ENCODE measurements around the gene MYRIP.
"Not testable (repeated sequence)": the region's sequence is repeated elsewhere in the genome, so short reads cannot be mapped to it uniquely, and the experiment has no call there.

Gene MYRIP

DNA sequence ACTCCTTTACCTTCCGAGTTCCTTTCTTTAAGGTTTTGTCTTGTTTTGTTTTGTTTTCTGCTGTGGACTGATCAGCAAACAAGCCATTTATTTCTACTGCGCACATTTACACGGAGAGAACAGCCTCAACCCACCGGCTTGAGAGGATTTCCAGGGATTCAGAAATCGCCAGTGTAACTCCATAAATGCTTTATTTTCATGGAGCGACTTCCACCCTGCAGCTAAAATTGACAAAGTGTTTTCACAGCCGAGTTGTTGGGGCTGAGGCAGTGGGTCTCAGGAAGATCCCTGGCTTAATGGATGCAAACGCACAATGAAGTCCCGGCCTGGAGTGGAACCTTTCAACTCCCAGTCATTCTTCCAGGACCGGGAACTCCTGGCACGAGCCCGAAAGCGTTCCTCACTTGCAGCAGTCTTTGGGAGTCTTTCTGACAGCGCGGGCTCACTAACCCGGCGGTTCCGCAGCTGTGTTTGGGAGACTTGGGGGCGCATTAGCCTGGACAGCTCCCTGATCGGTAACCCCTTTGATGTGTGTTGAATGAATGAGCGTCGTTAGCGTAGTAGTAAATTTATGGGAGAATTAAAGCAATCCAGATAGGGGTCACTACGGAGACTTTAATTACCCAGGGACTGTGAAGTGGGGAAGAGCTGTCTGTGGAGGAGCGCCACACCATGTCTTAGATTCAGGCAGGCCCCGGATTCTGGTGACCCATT, 785 bp upstream of the MYRIP start:
- peak; percentile 3 for DNase-seq

DNA sequence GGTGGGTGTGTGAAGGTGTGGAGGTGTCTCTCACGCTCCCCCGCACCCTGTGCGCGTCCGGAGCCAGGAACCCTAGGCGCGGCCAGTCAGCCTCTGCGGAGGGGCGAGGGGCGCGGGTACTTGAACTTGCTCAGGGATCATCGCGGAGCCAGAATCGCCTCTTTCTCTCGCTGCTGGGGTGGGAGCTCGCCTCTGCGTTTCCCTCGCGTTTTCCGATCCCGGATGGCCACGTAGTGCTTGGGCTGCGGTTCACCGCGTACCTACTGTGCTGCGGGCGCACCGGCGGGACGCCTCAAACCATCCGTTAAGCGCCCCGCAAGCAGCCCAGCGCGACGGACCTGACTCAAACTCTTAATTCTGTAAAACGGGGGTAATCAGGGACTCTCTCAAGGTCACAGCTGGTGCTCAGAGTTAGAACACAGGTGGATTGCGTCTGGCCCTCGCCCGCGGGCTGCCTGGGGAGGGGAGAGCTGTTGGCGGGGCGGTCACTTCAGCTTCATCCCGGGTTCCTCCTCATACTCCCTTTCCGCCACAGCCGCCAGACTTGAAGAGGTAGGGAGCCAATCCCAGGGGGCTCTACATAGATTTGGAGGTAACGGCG, 686 bp downstream of the MYRIP start:
- peak; percentile 21 for DNase-seq

DNA sequence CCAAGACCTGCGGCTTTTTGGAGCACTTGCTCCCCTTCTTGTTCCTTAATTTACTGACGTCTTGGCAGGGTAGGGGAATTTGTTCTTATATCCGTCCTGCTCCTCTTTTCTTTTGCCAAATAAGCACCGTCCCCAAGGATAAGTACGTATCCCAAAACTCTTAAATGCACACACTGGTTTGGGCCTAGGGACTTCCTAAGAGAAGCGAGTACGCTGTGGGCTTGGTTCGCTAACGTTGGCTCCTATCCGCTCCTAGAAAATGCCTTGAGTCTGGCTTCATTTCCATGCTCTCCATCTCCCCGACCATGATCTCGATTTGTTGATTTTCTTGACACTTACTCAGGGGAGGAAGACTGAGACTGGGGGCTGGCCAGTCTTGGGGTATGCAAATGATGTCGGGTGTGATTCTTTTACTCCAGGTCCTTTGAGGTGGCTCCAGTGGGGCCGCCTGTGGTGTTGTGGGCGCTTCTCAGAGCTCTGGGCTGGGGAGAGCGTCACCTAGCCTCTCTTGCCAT, 1.3 kb downstream of the MYRIP start:
- DNase-seq = no peak

DNA sequence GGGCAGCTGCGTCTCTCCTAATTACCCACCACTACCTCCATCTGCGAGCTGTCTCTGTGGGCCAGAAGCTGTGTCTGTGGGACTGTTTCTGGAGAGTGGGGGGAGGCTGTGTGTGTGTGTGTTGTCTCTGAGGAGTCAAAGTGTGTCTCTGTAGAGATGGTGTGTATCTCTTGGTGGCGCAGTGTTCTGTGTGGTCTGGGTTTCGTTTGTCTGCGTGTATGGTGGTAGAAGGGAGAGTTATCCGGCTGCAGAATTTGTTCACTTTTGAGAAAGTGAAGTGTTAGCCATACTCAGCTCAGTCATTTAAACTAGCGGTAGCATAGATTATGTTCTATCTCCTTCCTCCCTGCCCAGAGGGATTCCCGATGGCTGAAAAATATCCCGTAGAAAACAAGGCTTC, 2.2 kb downstream of the MYRIP start:
- no peak for DNase-seq

DNA sequence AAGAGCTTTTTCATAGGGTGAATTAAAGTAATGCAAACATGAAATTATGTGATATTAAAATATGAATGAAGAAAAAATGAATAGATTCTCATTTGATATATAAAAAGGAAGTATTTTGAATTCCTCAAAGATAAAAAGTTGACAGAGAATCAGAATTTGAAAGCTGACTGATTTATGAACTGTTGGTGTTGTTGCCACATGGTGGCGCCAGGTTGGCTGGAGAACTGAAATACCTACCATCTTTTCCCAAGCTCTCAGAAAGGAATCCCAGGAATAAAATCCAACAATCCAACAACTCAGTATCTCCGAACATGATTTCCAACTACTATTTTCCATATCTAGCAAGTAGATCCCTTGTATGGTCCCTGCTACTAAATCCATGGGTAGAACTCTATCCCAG, 3.1 kb downstream of the MYRIP start:
- no peak for DNase-seq

DNA sequence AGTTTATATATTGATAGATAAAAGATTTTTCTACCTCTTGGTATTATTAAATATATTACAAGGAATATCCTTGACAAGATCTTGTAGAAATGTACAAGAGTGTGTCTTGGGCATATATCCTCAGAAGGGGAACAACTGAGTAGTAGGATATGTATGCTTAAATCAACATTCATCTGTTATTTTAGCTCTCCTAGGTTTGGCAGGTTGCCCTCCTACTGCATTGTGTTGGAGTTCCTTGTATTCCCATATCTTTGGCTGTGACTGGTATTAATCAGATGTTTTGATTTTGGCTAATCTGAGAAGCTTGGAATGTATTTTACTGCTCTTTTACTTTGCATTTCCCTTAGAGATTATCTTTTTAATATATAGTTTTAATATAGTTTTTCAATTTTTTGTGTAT, 4.6 kb downstream of the MYRIP start:
- no peak for DNase-seq

DNA sequence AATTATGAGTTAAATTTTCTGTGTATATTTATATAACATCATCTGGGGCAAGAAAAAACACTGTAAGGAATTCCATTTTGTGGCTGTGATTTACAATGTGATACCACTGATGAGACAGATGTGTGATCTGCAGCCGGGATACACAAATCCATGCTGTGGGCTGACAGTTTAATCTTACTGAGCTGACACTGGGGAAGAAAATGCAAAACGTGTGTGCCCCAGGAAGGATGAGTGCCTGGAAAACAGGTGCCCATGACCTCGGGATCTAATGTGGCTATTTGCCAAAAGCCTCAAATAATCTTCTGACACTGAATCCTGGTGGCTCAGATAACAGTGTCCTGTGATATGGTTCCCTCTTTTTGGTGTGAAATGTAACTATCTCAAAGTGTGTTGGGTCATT, 10.5 kb downstream of the MYRIP start:
- DNase-seq = no peak

DNA sequence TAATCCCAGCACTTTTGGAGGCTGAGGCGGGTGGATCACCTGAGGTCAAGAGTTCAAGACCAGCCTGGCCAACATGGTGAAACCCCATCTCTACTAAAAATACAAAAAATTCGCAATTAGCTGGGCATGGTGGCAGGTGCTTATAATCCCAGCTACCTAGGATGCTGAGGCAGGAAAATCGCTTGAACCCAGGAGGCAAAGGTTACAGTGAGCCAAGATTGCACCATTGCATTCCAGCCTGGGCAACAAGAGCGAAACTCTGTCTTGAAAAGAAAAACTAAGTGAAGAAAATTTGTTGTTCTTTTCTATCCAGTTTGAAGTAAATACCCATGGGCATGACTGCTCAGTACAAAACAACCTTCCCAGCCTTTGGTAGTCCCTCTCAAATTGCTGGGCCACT, 24.4 kb downstream of the MYRIP start:
- DNase-seq = not testable (repeated sequence)

DNA sequence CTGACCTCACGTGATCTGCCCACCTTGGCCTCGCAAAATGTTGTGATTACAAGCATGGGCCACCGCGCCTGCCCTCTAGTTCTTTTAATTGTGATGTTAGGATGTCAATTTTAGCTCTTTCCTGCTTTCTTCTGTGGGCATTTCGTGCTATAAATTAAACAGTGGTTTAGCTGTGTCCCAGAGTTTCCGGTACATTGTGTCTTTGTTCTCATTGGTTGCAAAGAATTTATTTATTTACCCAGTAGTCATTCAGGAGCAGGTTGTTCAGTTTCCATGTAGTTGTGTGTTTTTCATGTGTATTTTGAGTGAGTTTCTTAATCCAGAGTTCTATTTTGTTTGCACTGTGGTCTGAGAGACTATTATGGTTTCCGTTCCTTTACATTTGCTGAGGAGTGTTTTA, 30.1 kb downstream of the MYRIP start:
- no peak for DNase-seq

DNA sequence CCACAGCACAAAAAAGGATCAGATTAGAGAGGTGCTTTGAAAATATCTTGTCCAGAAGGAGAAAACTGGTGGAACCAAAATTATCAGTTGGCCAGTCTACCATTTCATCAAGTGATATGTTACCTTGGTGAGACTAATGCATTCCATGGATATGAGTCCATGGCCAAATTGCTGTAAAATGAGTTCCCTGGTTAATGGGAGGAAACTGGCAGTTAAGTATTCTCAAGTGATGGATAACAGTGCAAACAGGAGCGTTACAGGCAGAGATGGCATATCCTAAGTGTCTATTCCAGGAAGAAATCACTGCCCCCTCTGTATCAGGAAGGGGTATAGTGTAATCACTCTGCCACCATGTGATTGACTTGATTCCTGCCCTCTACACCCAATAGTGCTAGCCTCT, 34.0 kb downstream of the MYRIP start:
- DNase-seq = no peak

DNA sequence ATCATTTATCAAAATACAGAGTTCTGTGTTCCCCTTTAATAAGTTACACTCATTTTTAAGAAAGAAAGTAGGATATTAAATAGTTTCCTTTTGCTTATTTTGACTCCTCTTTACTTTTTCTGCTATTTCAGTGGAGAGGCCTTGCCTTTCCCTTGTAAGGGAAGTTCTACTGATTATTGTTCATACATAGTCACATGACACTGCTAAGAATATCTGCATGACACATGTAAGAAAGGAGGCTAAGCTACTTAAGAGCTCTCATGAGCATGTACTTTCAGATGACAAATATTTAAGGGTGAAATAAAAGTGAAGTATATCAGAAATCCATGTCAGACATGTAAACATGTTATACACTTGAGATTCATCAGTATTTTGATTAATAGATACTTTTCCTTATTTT, 39.0 kb downstream of the MYRIP start:
- DNase-seq = no peak

DNA sequence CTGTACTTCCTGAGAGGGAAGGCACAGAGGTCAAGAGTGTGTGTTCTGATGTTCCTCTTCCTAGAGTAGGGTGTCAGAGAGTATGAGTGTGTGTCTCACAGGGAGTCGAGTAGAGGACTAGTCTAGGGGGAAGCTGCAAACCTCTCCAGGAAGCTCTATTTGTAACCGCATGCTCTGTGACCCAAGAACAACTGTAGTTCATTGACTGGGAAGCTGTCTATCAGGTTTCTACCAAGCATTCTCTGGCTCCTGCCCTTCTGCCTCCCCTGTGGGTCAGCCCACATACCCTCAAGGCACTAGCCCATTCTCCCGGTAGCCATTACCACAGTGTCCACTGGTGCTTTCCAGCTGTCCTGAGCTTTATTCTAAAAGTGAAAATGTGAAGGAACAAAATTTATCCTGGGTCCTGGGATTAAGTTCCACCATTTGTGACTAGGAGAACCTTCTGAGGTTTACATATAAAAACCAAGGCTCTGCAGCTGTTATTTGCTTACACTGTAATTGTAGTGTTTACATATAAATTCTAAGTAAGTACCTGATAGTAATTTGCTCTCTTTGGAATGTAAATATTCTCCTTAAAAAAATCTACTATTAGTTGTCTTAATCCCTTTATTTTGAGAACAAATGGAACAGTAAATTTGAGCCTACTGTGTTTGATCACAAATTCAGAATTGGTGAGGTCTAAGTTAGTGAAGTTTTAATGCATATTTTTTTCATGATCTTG, 40.7 kb downstream of the MYRIP start:
- peak; percentile 56 for DNase-seq

DNA sequence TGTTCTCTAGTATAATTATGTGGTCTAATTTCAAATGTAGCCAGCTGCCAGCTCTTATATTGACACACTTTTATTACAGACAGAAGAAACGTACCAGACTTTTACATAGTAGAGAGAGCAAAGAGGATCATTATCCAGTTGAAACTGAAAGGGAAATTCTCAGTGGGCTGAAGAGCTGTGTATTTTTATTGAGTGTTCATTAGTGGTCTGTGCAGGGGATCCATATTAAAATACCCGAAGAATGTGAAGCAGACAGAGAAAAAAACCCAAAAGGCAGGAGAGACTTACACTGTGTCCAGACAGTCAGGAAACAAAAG, 41.3 kb downstream of the MYRIP start:
- peak; percentile 56 for DNase-seq

DNA sequence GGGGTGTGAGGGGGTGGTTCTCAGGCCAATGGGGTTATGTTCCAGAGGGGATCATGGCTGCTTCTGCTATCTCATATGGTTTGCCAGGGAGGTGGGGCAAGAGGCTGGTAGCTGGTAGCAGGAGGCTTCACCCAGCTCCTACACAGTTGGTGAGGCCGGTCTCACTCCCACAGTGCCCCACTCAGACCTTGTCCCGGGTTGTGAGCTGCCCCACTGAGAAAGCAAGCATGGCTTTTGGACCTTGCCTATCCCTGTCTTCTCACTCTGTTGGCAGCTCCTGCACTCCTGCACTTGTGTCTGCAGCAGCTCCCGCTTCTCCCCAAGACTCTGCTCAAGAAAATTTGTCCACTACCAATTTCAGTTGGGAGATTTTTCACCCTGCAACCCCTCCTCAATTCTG, 46.1 kb downstream of the MYRIP start:
- DNase-seq = no peak

DNA sequence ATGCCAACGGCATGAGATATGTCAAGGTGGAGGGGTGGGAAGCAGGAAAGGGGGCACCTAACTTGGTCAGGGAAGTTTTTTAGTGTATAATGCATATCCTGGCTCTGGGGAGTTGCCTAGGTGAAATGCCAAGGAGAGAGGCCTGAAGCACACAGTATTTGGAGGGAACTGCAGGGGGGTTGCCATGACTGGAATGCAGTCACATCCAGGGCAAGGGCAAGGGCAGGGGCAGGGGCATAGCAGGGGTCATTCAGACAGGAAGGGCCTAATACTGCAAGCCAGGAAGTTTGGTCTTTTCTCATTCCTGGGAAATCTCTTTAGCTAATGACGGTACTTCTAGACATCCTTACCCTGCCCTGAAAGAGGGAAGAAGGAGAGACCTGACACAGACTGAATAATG, 60.5 kb downstream of the MYRIP start:
- DNase-seq = no peak

DNA sequence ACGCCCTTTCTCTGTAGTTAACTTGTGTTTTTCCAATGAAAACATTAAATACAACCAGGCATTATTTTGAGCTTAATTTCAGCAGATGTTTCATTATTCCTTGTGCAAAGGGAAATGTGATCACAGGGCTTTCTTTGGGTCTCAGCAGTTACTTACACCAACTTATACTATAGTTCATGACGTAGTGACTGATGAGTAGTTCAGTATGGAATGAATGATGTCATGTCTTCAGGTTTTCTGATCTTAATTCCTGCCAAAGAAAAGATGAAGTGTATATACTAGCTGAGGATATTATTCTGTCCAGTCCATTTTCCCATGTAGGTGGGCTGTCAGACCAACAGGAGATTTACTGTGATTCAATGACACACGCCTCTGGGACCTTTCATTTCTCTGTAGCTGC, 61.3 kb downstream of the MYRIP start:
- DNase-seq = no peak

DNA sequence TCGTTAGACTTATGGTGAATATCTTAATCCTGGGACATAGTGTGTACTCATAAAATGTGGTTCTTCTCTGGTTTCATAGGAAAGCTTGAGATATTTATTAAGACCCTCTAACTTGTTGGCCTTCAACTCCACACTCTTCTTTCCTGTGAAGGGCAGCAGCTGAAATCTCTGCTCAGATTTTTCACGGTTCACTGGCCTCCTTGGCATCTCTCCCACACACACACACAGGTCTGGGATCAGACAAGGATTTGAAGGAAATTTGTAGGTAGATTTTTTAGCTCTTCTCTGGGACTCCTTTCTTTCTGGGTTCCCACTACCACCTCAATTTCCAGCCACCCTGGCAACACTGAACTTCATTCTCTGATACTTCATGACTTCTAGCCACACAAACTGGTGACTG, 70.2 kb downstream of the MYRIP start:
- DNase-seq = no peak

DNA sequence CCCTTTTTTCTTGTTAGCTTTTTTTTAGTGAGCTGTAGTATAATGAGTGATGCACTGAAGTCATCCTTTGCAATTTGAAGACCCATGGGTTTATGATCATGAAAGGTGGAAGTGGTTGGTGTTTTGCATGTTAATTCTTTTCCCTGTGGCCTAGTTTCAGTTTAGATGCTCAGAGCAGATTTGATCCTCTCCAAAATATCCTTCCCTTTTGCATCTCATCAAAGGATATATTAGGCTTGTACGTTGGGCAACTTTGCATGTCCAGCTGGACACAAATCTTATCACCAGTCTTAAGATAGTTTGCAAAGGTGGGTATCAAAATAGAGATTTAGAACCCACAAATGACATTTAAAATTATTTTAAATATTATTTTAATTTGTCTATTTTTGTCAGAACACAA, 72.7 kb downstream of the MYRIP start:
- no peak for DNase-seq

DNA sequence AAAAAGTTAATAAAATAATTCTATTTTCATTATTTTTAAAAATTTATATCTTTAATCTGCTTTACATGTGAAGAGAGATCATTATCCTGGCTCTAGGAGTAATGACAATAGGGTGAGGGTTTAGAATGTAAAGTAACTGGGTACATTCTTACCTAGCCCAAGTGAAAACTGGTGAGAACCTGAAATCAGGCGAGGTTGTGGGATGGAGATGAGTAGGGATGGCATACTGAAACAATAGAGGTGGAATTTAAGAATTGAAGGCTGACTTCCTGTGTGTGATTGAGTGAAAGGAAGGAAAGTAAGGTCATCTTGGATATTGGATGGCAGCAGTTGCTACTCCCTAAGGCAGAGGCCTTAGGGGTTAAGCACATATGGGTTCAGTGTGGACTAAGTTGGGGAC, 82.7 kb downstream of the MYRIP start:
- DNase-seq = no peak

DNA sequence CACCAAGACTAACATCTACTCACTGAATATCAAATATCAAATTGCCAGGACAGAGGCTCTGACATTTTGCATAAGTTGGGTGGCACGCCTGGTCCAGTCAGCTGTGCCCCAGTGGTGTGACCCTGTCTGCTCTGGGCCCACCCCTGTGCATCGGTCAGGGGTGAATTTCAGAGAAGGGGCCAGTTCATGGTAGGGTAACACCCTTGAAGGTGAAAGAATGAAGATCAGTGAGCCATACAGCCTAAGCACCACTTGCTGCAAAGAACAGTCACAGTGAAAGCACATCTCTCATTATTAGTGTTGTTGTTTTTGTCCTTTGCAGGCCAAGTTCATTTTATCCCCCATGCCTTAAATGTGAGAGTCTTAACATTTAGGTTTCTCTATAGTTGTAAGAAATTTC, 86.8 kb downstream of the MYRIP start:
- no peak for DNase-seq

DNA sequence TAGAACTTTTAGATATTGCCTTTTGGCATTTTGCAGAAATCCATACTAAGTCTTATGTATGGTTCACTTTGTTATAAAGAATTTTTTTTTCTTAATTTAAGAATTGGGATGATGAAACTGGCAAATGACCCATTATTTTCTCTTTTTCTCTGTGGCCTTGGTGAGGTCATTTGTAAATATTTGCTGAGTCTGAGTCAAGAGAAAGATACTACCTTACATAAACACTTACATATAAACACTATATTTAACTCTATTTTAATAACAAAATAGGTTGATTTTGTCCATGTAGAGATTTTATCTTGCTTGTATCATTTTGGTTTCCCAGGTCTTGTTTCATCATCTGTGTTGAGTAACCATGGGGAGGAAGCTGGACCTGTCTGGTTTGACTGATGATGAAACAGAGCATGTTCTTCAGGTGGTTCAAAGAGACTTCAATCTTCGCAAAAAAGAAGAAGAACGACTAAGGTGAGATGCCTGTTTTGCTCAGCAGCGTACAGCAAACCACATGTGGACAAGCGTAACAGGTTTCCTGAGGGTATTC, 91.1 kb downstream of the MYRIP start:
- DNase-seq = no peak

DNA sequence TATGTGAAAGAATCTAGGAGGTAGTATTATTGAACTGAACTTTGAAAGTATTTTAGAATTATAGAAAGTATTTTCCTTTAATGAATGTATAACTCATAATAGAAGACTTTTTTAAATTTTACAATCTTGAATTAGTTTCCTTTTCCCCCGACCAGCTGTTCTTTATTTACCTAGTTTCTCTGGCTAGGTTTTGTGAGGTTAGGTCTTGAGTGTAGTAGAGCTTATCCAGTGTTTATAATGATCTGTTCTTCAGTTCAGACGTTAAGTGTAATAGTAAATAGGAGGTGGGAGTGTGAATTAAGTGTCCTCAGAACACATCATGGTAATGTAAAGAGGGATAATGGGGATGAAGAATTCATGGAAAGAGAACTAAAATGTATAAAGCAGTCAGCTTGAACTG, 93.8 kb downstream of the MYRIP start:
- no peak for DNase-seq

DNA sequence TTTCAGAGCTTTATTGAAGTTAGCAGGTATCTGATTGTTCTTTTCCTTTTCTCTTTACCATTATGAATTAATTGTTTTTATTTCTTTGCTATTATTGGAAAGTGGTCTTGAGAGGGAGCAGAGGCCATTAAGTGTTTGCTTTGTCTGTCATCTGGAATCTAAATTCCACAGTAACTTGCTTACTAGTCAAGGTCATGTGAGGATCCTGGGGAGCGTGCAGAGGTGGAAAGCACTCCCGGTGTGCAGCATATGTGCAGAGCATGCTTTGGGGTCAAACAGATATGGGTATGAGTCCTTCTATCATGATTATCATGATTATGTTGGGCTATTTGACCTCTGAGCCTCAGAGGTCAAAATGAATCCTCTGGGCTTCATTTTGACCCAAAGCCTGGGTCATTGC, 96.4 kb downstream of the MYRIP start:
- DNase-seq = no peak

DNA sequence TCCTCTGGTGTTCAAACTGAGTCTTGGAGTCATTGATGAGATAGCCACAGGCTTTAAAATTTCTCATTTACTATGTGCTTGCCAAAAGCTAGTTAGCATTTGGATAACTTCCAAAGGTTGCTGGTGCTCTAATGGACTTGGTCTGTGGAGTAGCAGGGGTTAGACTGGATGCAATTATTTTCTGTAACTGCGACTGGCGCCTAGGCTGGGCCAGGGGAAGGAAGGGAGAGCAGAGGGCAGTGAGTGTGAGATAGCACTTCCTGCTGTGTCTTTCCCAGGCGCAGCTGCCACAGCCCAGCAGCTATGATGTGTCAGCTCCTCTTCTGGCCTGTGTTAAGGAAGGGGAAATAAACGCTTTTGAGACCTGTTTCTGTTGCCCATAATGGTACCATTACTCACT, 98.6 kb downstream of the MYRIP start:
- no peak for DNase-seq
